HG03103 (cell line): ENCODE results near the gene SUSD6.
A peak's percentile ranks its signal among the peaks of the same experiment; 100 is the strongest.
"Not testable (repeated sequence)": the region's sequence is repeated elsewhere in the genome, so short reads cannot be mapped to it uniquely, and the experiment has no call there.

ENCODE experiments used
- ATAC-seq: cut with Tn5 transposase; IDR thresholded peaks from one replicate; pipeline ENCODE4 v1.9.1; 2021; ENCODE audit warnings: low read depth; ENCODE audit not compliant: unreplicated experiment

The SUSD6 gene

DNA sequence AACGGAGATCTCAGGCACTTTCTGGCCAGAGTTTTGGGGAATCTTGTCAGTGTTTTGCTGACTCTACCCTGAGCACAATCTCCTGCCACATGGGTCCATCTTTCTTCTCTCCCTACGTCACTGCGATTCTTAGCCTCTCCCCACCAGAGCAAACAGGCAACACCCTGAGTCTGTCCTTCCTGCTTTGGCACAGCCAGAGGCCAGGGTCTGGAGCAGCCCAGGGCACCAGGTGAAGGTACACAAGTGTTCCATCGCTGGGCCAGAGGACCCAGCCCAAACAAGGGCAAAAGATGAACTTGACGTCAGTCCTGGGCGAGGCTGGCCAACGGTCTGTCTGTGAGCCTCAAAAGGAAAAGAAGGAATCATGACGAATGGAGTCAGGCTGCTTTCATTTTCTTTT is 24.0 kb upstream of the SUSD6 start:
- ATAC-seq, result no peak

DNA sequence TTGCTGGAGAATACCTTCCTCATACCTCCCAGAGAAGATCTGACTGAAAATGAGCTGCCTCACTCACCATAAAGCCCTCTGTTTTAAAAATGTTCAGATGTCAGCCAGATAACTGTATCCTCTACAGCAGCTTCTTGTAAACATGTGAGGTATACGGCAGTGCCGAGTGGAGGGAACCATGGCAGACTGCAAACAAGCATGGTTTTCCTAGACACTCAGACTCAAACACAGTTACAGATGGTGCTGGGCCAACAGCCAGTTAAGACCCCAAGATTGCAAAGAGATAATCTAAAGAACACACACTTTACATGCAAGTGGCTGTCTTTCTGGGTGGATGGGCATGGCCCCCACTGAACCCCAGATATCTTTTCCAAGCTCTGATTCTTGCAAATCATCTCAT is 20.1 kb upstream of the SUSD6 start:
- ATAC-seq, result no peak

DNA sequence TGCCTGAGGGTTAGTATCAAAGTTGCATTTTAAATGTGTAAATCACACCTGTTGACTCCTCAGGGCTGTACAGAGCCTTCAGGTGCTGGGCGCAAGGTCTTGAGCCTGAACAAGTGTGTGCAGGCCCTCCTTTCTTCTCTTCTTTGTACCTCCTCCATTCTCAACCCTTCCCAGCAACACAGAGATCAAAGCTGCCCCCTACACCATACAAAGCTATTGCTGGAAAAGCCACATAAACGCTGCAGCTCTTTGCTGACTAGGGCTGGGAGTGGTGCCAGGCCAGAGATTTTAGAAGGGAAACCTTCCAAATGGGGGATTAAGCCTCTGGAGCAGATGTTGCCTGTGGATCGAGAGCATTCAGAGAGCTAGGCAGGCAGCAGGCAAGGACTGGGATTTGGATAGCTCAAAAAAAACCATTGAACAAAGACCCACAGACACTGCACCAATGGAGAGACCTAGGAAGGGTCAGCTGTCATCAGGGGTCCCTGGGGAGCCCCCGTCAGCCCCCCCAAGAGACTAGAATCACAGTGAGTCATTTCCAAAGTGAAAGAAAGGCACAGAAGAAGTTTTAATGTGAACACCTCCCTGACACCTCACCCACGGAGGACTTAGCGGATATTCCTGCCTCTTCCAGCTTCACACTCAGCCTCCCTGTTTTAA is 18.2 kb upstream of the SUSD6 start:
- ATAC-seq, result no peak

DNA sequence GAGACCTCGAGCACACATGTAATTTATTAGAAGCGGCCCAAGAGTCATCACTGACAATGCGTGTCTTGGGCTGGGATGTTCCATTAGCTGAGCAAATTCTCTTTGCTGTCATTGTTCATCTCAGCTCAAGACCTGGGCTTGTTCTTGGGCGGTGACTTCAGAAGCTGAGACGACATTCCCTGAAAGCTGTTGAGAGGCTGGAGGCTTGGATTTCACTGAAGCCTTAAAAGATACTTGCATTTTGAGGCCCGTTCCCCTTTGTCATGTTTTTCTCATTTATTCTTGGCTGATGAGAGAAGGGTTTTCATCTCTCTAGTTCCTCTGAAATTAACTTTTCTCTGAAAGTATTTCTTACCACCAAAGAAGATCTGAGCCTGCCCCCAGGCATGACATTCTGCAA is 16.6 kb upstream of the SUSD6 start:
- no peak for ATAC-seq

- no peak for ATAC-seq
These were observed 16.1 kb upstream of the SUSD6 start for GRCh38 chr14:69595336-69595735.

- not testable (repeated sequence) for ATAC-seq
These were observed 12.0 kb upstream of the SUSD6 start for GRCh38 chr14:69599431-69599830.

DNA sequence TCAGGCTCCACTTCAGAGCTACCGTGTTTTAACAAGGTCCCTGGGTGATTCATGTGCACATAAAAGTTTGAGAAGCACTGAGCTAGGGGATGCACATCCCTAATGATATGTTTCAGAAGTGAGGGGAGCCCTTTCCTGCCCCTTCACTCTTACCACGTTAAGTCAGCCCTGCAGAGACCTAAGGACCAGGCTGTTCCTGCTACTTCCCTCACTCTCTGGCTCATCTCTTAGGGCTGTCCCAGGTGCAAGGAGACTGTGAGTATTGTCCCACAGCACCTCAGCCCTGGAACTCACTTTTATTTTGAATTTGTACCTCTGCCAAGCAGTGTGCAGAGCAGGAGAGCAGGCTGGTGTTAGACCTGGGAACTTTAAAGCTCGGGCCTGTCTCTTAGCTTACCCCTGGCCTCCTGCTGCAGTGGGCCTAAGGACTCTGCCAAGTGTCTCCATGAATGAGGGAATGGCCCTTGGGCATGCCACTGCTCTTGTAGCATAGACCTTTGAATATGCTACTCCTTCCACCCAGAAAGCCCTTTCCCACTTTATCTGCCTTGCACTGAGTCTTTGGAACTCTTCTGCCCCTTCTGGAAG is 11.0 kb upstream of the SUSD6 start:
- no peak for ATAC-seq

DNA sequence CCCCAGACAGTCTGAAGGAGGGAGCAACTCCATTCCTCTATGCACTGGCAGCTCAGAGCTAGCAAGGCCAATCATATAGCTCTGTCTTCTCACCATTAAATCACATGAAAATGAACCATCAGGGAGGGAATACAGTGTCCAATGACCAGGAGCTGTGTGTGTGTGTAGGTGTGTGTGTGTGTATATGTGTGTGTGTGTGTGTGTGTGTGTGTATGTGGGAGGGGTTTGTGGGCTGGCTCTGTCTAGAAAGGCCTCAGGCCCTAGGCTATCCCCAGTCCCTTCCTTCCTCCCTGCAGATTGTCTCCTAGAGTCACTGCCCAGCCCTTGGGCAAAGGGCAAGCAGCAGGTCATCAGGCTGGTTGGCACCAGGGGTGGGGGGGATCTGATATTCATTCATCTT is 5.7 kb upstream of the SUSD6 start:
- no peak for ATAC-seq

DNA sequence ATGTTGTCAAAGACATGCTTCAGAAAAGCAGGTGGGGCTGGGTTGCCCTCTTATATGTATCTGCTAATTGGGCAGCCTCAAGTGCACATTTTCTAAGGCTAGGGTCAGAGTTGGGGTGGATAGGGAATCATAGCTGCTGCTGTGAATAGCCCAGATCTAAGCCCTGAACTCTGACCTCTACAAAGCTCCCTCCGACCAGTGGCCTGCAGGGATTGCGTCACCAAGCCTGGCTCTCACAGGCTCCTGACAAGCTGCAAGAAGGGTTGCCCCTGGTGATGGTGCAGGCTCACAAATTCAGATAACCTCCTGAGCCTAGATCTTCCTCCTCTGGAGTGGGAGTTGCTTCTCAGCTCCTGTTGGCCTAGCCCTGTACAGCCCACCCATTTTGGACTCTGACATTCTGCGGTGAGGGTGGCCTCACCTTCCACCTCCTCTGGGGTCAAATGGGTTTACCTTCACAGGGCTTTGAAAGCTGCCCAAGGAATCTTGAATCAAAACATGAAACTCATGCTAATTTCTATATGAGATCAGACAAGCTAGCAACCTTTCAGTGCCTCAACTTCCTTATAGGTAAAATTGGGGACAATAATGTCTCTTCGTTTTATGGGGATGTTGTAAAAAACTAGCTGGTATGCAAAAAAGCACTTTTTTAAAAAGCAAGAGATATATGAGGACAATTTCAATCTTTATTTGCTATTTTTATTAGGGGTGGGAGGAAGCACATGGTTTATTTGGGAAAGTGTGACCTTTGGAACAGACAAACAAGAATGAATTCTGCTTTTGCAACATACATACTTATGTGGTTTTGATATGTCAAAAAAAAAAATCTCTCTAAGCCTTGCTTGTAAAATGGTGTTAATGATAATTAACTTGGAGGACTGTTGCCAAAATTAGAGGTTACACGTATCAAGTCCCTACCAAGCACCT is 4.9 kb upstream of the SUSD6 start:
- ATAC-seq, result no peak

- no peak for ATAC-seq
These were observed 1.1 kb upstream of the SUSD6 start for GRCh38 chr14:69610020-69610873.

DNA sequence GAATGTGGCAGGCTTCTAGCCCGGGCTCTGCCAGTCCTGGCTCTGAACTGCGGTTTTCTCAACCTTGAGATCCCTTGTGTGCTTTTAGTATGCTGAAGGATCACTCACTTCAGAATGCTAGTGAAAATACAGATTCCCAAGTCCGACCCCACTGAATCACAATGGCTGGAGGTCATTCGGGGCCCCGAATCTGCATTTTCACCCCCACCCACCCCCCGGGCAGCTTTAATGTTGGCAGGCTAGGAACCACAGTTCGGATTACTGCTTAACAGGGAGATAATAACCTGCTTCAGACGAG is 573 bp upstream of the SUSD6 start:
- no peak for ATAC-seq

- ATAC-seq, result no peak
These were observed 802 bp downstream of the SUSD6 start for GRCh38 chr14:69612014-69612782.

DNA sequence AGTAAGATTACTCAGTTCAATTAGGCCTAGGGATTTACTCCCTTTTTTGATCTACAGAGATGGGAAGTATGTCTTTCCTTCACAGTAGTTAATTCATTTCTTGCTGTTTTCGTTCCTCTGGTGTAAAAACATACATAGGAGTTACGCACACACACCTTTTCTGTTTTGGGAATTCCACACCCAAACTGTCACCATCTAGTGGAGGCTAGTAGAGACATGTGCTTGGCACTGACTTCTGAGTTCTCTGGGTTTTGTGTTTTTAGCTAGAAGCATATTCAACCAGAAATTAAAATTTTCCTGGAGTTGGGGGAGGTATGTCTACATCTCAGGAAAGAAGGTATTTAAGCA is 1.4 kb downstream of the SUSD6 start:
- no peak for ATAC-seq

GRCh38 chr14:69613312-69614073 is 2.1 kb downstream of the SUSD6 start:
- no peak for ATAC-seq

DNA sequence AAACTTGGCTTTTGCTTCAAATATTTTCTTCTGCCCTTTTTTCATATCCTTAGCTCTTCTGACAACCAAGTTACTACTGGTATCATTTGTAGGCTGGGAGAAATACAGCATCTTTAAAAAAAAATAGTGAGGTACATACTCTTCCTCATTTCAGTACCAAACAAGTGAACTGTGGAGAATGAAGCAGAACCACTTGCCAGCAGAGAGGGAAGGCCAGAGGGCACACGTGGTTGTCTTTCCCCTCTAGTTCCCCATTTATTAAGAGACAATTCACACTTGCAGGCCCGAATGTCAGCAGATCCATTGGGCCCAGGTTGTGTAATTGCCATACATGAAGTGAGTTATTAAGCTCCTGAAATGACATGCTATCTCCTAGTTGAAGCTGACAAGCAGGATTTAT is 3.2 kb downstream of the SUSD6 start:
- ATAC-seq, result no peak

GRCh38 chr14:69615121-69615495 is 3.7 kb downstream of the SUSD6 start:
- ATAC-seq, result no peak

DNA sequence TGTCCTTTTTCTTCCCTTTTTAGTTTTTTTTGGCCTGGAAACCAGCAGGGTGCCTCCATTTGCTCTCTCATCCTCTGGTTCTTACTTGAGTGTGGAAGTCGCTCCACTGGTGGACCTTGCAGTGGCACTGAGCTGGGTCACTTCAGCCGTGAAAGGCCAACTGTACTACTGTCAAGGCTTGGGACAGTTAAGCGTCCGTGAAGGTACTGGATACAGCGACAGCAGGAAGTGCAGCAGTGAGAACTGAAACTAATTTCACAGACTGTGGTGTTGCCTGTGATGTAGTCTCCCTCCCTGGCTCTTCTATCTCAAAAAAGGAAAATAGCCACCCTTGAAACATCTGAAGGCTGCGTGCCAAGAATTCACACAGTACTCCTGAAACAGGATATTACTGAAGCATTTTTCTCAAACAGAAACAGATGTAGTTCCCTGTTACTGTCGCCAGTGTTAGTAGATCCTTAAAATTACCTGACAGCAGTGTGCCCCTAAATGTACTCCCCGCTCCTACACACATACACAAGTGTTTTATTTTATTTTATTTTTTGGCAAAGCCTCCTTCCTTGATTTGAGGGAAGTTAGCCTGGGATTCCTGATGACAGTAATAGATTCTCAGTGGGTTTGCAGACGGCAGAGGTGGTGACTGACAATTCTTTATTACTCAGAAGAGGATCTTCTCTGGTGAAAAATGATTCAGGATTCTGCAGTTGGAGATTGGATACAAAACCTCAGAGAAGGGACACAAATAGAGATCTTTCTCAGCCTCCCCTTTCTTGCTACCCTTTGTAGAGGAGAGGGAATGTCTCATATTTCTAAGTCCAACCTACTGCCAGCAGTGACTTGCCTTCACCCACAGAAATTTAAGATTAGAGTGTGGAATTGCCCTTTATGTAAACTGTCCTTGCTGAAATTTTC is 4.4 kb downstream of the SUSD6 start:
- peak; percentile 48 for ATAC-seq

GRCh38 chr14:69616408-69616773 is 5.0 kb downstream of the SUSD6 start:
- ATAC-seq, result no peak

- no peak for ATAC-seq
These were observed 6.4 kb downstream of the SUSD6 start for GRCh38 chr14:69617796-69618195.
